Measurements from ENCODE around the gene OTOF. TPM values are rescaled to one million over a fixed set of nuclear protein-coding genes. Genes with fewer than 3 reads are reported as not detected.

Gene OTOF
- polyA plus RNA-seq, 1 of the 3 experiments (the other 2 are of a cell fraction), result not detected

- POLR2A ChIA-PET, result no interaction called here
- H3K9ac ChIP-seq, result no peak overlapping the region
- CTCF ChIA-PET, result interaction anchor here (0.8 to 1.6 kb wide), 10 partner anchors 16 to 146 kb away, joined by 3 to 7 read pairs (median 3); partner anchors contain the start of gene DRC1
- H4K20me1 ChIP-seq (ENCODE audit: insufficient read depth), result no peaks in the 10 kb centered on the region
- no peaks in the 10 kb centered on the region for H3K9me2 ChIP-seq
- no peak overlapping the region for H2AFZ ChIP-seq (ENCODE audit: low read depth)
- no peaks in the 10 kb centered on the region for H3F3A ChIP-seq (replicated peaks; ENCODE audit: insufficient read depth)
- no peaks in the 10 kb centered on the region for H3K27me3 ChIP-seq (ENCODE audit: insufficient read depth)
- peaks cover 0 to 5% of the 10 kb centered on the region in 2 experiments; a peak in 1 of 4 replicates for H3K4me1 ChIP-seq (ENCODE audit: control insufficient read depth in 1 of 2, insufficient read depth in 2 of 2, low read depth in 1 of 2, low read length in 1 of 2)
- TF ChIP-seq USF2 (IDR thresholded peaks at IDR 0.05; ENCODE audit: borderline replicate concordance, low read depth, low read length) (no peak), NRF1 (IDR thresholded peaks at IDR 0.05; ENCODE audit: low read depth, low read length) (no peak)
- WGBS (ENCODE audit: low lambda C conversion rate), result 84% methylated on average over 19 of the region's 19 CpGs
- no peaks in the 10 kb centered on the region for H3K79me2 ChIP-seq (ENCODE audit: insufficient read depth)
- no peaks in the 10 kb centered on the region for H3K36me3 ChIP-seq (replicated peaks in 1 of 2; ENCODE audit: control insufficient read depth in 1 of 2, insufficient read depth in 2 of 2, low read length in 1 of 2)
- H3K27ac ChIP-seq (ENCODE audit: low read depth in 2 of 2, low read length in 1 of 2), result no peak overlapping the region
- DNase-seq, result no peak
- H3K4me2 ChIP-seq, result no peak overlapping the region
- no peaks in the 10 kb centered on the region for H3K9me3 ChIP-seq
- H3K4me3 ChIP-seq (ENCODE audit: low read depth in 2 of 2, low read length in 1 of 2), result no peak overlapping the region
Observed at GRCh38 chr2:26461601-26462023, 16.3 kb downstream of the OTOF start.

GRCh38 chr2:26460613-26461031 is 17.3 kb downstream of the OTOF start:
- Histone ChIP-seq H3K4me1 (ENCODE audit: control insufficient read depth in 1 of 2, insufficient read depth in 2 of 2, low read depth in 1 of 2, low read length in 1 of 2) (peaks cover 0 to 5% of the 10 kb centered on the region in 2 experiments; a peak in 1 of 4 replicates), H3K4me3 (ENCODE audit: low read depth in 2 of 2, low read length in 1 of 2) (no peak overlapping the region), H4K20me1 (ENCODE audit: insufficient read depth) (no peaks in the 10 kb centered on the region), H3K9ac (no peak overlapping the region), H2AFZ (ENCODE audit: low read depth) (no peak overlapping the region), H3F3A (replicated peaks; ENCODE audit: insufficient read depth) (no peaks in the 10 kb centered on the region), H3K27me3 (ENCODE audit: insufficient read depth) (no peaks in the 10 kb centered on the region), H3K9me2 (no peaks in the 10 kb centered on the region), H3K9me3 (no peaks in the 10 kb centered on the region), H3K36me3 (replicated peaks in 1 of 2; ENCODE audit: control insufficient read depth in 1 of 2, insufficient read depth in 2 of 2, low read length in 1 of 2) (no peaks in the 10 kb centered on the region), H3K79me2 (ENCODE audit: insufficient read depth) (no peaks in the 10 kb centered on the region), H3K4me2 (no peak overlapping the region), H3K27ac (ENCODE audit: low read depth in 2 of 2, low read length in 1 of 2) (no peak overlapping the region)
- ChIA-PET POLR2A (no interaction called here), CTCF (interaction anchor here (0.9 to 1.2 kb wide), 3 partner anchors 37 to 145 kb away, joined by 3 read pairs; no protein-coding TSS in a partner anchor)
- no peak for TF ChIP-seq EP300 (IDR thresholded peaks at IDR 0.05; ENCODE audit: borderline replicate concordance in 1 of 2, low read depth in 1 of 2, low read length in 1 of 2)
- TF ChIP-seq FOXM1 (IDR thresholded peaks at IDR 0.05; ENCODE audit: low read depth), result no peak
- no peak for TF ChIP-seq FOXJ3 (CRISPR knock-in tag; IDR thresholded peaks at IDR 0.05)
- TF ChIP-seq REST (IDR thresholded peaks at IDR 0.05; ENCODE audit: low read depth, low read length), result no peak
- TF ChIP-seq RCOR1 (IDR thresholded peaks at IDR 0.05; ENCODE audit: low read length), result no peak
- TF ChIP-seq CTCF (IDR thresholded peaks at IDR 0.05), result no peak
- no peak for TF ChIP-seq JUND (IDR thresholded peaks at IDR 0.05)
- no peak for TF ChIP-seq IRF3 (IDR thresholded peaks at IDR 0.05; ENCODE audit: low read depth, low read length)
- no peak for TF ChIP-seq MAX (IDR thresholded peaks at IDR 0.05; ENCODE audit: low read depth)
- no peak for TF ChIP-seq TCF12 (IDR thresholded peaks at IDR 0.05)
- TF ChIP-seq FOSL2 (IDR thresholded peaks at IDR 0.05; ENCODE audit: borderline replicate concordance, low read depth), result no peak
- TF ChIP-seq ZBTB33 (IDR thresholded peaks at IDR 0.05; ENCODE audit: borderline replicate concordance, low read depth), result no peak
- TF ChIP-seq RFX5 (IDR thresholded peaks at IDR 0.05; ENCODE audit: low read length), result no peak
- no peak for TF ChIP-seq YY1 (IDR thresholded peaks at IDR 0.05; ENCODE audit: low read depth)
- 87% methylated on average over 19 of the region's 19 CpGs for WGBS (ENCODE audit: low lambda C conversion rate)
- DNase-seq, result no peak

Measured in SK-N-SH (cell line).